B cell (primary cell): ENCODE results near the gene PSMB5. TPM values are rescaled to one million over a fixed set of nuclear protein-coding genes. Genes with fewer than 3 reads are reported as not detected.

Source experiments
- ATAC-seq: fragments of 200-7000 bp; cut with Tn5 transposase; one replicate; pipeline ENCODE4 v1.10.0; 2021; ENCODE audit warnings: low read depth, mild to moderate bottlenecking, moderate number of reproducible peaks, moderate library complexity
- CTCF ChIA-PET: fragments of 350-600 bp; sonication (Branson Sonifier 250); formaldehyde crosslinking; loops from one replicate; lab custom pipeline; 2021; ENCODE audit warnings: antibody characterized with exemption, inconsistent platforms; lab: Charles Lee
- POLR2A ChIA-PET: fragments of 350-600 bp; sonication (Branson Sonifier 250); formaldehyde crosslinking; loops from one replicate; lab custom pipeline; 2021; ENCODE audit warnings: antibody characterized with exemption; lab: Charles Lee
- DNase-seq: peaks from one replicate; pipeline ENCODE4 v3.0.0; 2013
- H2AFZ ChIP-seq: 2 replicates; pipeline ENCODE4 v1.6.1; 2012; ENCODE audit warnings: mild to moderate bottlenecking, low read depth, low read length; ENCODE audit not compliant: insufficient read depth, poor library complexity, severe bottlenecking
- H3K27ac ChIP-seq, 2 donors: 1 replicate in 1 of 2; 2 replicates in 1 of 2; pipeline ENCODE4 v1.5.1; 2012 to 2013; ENCODE audit warnings: low read length in 2 of 2, mild to moderate bottlenecking in 2 of 2, moderate library complexity in 1 of 2
- H3K27me3 ChIP-seq, 4 experiments: fragments of 200-600 bp in 1 of 4; sonication (generic) in 1 of 4; replicated peaks in 1 of 4; 1 replicate in 2 of 4; 2 replicates in 2 of 4; pipeline versions ENCODE4 v1.6.1 to v1.7.0; 2013 to 2016; ENCODE audit warnings: low read length in 3 of 4, mild to moderate bottlenecking in 2 of 4, mixed read lengths in 1 of 4, moderate library complexity in 1 of 4; ENCODE audit not compliant: insufficient read depth in 4 of 4, control insufficient read depth in 3 of 4; ENCODE audit errors: control extremely low read depth in 1 of 4
- H3K36me3 ChIP-seq, 2 experiments: replicated peaks in 1 of 2; 1 replicate in 1 of 2; 2 replicates in 1 of 2; pipeline versions ENCODE4 v1.6.1 to v1.7.1; 2013; ENCODE audit warnings: low read length in 1 of 2; ENCODE audit not compliant: insufficient read depth in 2 of 2, control insufficient read depth in 1 of 2; ENCODE audit errors: control extremely low read depth in 1 of 2, extremely low read depth in 1 of 2
- H3K4me1 ChIP-seq, 2 donors: fragments of 200-600 bp in 1 of 2; sonication (generic) in 1 of 2; 1 replicate in 1 of 2; 2 replicates in 1 of 2; pipeline versions ENCODE4 v1.5.1 to v1.6.1; 2013 to 2017; ENCODE audit warnings: low read length in 2 of 2; ENCODE audit not compliant: control insufficient read depth in 2 of 2, insufficient read depth in 2 of 2
- H3K4me2 ChIP-seq: replicated peaks from 2 replicates; pipeline ENCODE3; 2012; ENCODE audit warnings: mild to moderate bottlenecking, low read depth, low read length; ENCODE audit not compliant: poor library complexity, severe bottlenecking
- H3K4me3 ChIP-seq, 5 experiments: fragments of 200-600 bp in 1 of 5; sonication (generic) in 1 of 5; 1 replicate in 3 of 5; 2 replicates in 2 of 5; pipeline versions ENCODE4 v1.5.1 to v1.7.0; 2011 to 2016; ENCODE audit warnings: low read length in 4 of 5, mild to moderate bottlenecking in 4 of 5, low read depth in 2 of 5, control low read depth in 1 of 5, moderate library complexity in 1 of 5; ENCODE audit not compliant: insufficient read depth in 1 of 5; ENCODE audit errors: control extremely low read depth in 1 of 5, extremely low read depth in 1 of 5
- H3K79me2 ChIP-seq: fragments of 200-600 bp; sonication (generic); one replicate; pipeline ENCODE4 v1.6.0; 2016; ENCODE audit warnings: low read length; ENCODE audit not compliant: control insufficient read depth, insufficient read depth
- H3K9ac ChIP-seq: fragments of 200-600 bp; sonication (generic); 2 replicates; pipeline ENCODE4 v1.6.1; 2017; ENCODE audit warnings: mild to moderate bottlenecking, low read length, moderate library complexity
- H3K9me3 ChIP-seq, 3 donors: one replicate each; pipeline versions ENCODE4 v1.6.1 to v1.7.1; 2013; ENCODE audit warnings: low read length in 2 of 3; ENCODE audit not compliant: control insufficient read depth in 2 of 3, insufficient read depth in 1 of 3; ENCODE audit errors: control extremely low read depth in 1 of 3
- H4K20me1 ChIP-seq: 2 replicates; pipeline ENCODE4 v1.6.0; 2012; ENCODE audit warnings: mild to moderate bottlenecking, low read length; ENCODE audit not compliant: insufficient read depth, control insufficient read depth, poor library complexity, severe bottlenecking
- H3K27ac Mint-ChIP-seq: one replicate; pipeline ENCODE4 v1.8.0; 2021; ENCODE audit warnings: mixed read lengths
- H3K27me3 Mint-ChIP-seq: one replicate; pipeline ENCODE4 v1.8.0; 2021; ENCODE audit warnings: mixed read lengths
- H3K4me1 Mint-ChIP-seq: one replicate; pipeline ENCODE4 v1.8.0; 2021; ENCODE audit warnings: mixed read lengths
- H3K4me3 Mint-ChIP-seq: one replicate; pipeline ENCODE4 v1.8.0; 2021; ENCODE audit warnings: mixed read lengths
- H3K9me3 Mint-ChIP-seq: one replicate; pipeline ENCODE4 v1.8.0; 2022; ENCODE audit warnings: mixed read lengths; ENCODE audit not compliant: insufficient read depth
- EZH2 ChIP-seq: IDR thresholded peaks from 2 replicates; pipeline ENCODE4 v1.6.1; 2012; ENCODE audit warnings: borderline replicate concordance, low read depth, mild to moderate bottlenecking, moderate library complexity, low read length; ENCODE audit not compliant: insufficient read depth, poor library complexity, severe bottlenecking
- WGBS: methylation state at CpG from one replicate; pipeline ENCODE4 v1.1.5; 2013; ENCODE audit warnings: missing lambda C conversion rate; ENCODE audit not compliant: insufficient coverage; 5-methylcytosine and 5-hydroxymethylcytosine counted together
- intact Hi-C: fragments of 100-400 bp; cut with micrococcal nuclease; formaldehyde crosslinking; loops from one replicate; pipeline ENCODE4 v1.10.0; 2022
- polyA plus RNA-seq: library from polyadenylated mRNA; depleted of rRNA; stranded (reverse); fragments of >200 nt; gene quantifications from 2 replicates; pipeline ENCODE4 v1.2.3, GENCODE V29; 2012
- total RNA-seq, 2 donors: library from RNA; stranded (reverse); fragments of 120-200 nt in 1 of 2; gene quantifications; 1 replicate in 1 of 2; 2 replicates in 1 of 2; pipeline versions ENCODE4 v1.2.3 to v1.2.4, GENCODE V29; 2013 to 2022
- TF ChIP-seq, protein P1 (sequence below): fragments of 200-600 bp; IDR thresholded peaks from one replicate; pipeline ENCODE4 v1.8.0; 2022; ENCODE audit warnings: antibody characterized with exemption, mild to moderate bottlenecking

Gene PSMB5
- total and polyA plus RNA-seq, 2 donors (not counting 1 experiment from before 2014, with no cell fraction given), result 16.5 to 29.0 TPM

DNA sequence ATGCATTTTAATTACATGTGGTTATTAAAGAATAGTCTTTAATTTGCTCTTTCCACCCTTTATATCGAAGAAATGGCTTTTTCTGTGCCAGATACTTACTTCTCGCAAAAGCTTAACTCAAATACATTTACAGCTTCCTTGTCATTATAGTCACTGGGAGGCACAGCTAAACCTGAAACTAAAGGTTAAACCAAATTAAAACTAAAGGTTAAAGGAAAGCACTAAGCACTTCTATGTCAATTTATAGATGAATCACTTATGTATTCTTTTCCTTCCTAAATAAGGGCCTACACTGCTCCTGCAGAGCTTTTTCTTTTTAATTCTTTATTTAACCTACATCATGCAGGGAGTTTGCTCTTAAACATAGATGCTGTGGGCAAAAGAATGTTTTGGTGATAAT is 33.8 kb downstream of the PSMB5 start:
- WGBS, result no CpG with 5 or more reads among the region's 2 CpGs
- Mint-ChIP-seq H3K27me3 (no peaks in the 10 kb centered on the region), H3K4me3 (no peak overlapping the region), H3K27ac (no peak overlapping the region), H3K9me3 (no peaks in the 10 kb centered on the region), H3K4me1 (peaks cover 2% of the 10 kb centered on the region)
- H3K36me3 ChIP-seq, result peaks cover 0 to 11% of the 10 kb centered on the region in 2 experiments
- CTCF ChIA-PET, result interaction anchor here (0.7 to 36.3 kb wide), 6 partner anchors 11 to 1466 kb away, joined by 3 to 1134 read pairs (median 5); partner anchors contain the start of gene CDH24
- H3K27ac ChIP-seq, result no peak overlapping the region
- H3K27me3 ChIP-seq, result no peaks in the 10 kb centered on the region
- no peak overlapping the region for H2AFZ ChIP-seq
- no peak for ATAC-seq
- peaks cover under 1 to 1% of the 10 kb centered on the region in 2 donors for H3K4me1 ChIP-seq
- no peak for DNase-seq
- H3K4me2 ChIP-seq, result no peak overlapping the region
- no peak overlapping the region for H3K4me3 ChIP-seq
- H3K9ac ChIP-seq, result no peak overlapping the region
- TF ChIP-seq, protein P1, sequence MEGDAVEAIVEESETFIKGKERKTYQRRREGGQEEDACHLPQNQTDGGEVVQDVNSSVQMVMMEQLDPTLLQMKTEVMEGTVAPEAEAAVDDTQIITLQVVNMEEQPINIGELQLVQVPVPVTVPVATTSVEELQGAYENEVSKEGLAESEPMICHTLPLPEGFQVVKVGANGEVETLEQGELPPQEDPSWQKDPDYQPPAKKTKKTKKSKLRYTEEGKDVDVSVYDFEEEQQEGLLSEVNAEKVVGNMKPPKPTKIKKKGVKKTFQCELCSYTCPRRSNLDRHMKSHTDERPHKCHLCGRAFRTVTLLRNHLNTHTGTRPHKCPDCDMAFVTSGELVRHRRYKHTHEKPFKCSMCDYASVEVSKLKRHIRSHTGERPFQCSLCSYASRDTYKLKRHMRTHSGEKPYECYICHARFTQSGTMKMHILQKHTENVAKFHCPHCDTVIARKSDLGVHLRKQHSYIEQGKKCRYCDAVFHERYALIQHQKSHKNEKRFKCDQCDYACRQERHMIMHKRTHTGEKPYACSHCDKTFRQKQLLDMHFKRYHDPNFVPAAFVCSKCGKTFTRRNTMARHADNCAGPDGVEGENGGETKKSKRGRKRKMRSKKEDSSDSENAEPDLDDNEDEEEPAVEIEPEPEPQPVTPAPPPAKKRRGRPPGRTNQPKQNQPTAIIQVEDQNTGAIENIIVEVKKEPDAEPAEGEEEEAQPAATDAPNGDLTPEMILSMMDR, result no peak
- no peak for TF ChIP-seq EZH2
- no peaks in the 10 kb centered on the region for H3K9me3 ChIP-seq
- no peaks in the 10 kb centered on the region for H4K20me1 ChIP-seq
- H3K79me2 ChIP-seq, result no peaks in the 10 kb centered on the region
- POLR2A ChIA-PET, result no interaction called here
- intact Hi-C loops, result loop anchor here (10.0 kb wide), 1 partner anchor 304 kb away; the partner anchor contains the start of genes BCL2L2 and PPP1R3E

DNA sequence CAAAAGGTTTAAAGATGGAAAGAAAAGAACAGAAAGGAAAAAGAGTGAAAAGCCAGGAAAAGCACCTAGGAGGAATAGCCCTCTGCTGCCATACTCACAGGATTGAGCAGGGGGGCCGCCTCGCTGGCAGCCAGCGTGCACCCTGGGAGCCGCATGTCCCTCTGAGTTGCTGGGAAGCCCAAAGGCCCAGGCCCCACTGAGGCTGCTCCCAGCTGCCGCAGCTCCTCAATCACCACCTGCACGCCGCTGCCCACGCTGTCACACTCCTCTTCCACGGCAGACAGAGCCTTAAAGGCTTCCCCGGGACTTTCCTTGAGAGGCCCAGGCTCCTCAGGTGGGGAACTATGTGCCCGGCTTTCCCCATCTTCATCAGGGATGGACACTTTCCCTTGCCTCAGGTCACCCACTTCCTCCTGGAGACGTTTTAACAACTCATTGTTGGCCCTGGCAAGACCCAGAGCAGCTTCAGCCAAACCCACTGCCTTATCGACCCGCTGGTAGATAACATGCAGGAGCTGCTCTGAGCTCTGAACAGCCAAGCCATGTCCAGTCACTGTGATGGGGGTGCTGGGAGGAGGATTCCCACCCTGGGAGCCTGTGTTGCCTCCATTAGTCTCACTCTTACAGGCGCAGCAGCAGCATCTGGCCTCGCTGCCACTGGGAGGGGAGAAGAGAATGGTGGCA is 36.2 kb downstream of the PSMB5 start:
- Histone ChIP-seq H3K4me3 (no peak overlapping the region), H3K4me2 (no peak overlapping the region), H3K27me3 (no peaks in the 10 kb centered on the region), H4K20me1 (no peaks in the 10 kb centered on the region), H3K9me3 (no peaks in the 10 kb centered on the region), H3K36me3 (peaks cover 0 to 15% of the 10 kb centered on the region in 2 experiments), H3K79me2 (no peaks in the 10 kb centered on the region), H3K4me1 (no peaks in the 10 kb centered on the region), H3K27ac (no peak overlapping the region), H2AFZ (no peak overlapping the region), H3K9ac (no peak overlapping the region)
- peaks cover 2% of the 10 kb centered on the region for H3K4me1 Mint-ChIP-seq
- H3K27ac Mint-ChIP-seq, result no peak overlapping the region
- ATAC-seq, result no peak
- ChIA-PET POLR2A (interaction anchor here (0.6 kb wide), 1 partner anchor 40 kb away, joined by 3 read pairs; no protein-coding TSS in a partner anchor), CTCF (interaction anchor here (1.0 to 36.3 kb wide), 4 partner anchors 9 to 61 kb away, joined by 3 to 1134 read pairs (median 62); partner anchors contain the start of genes AJUBA and CDH24)
- WGBS, result 97% methylated on average over 16 of the region's 16 CpGs
- intact Hi-C loops, result no loop called here
- no peak overlapping the region for H3K4me3 Mint-ChIP-seq
- H3K9me3 Mint-ChIP-seq, result no peaks in the 10 kb centered on the region
- DNase-seq, result no peak
- no peaks in the 10 kb centered on the region for H3K27me3 Mint-ChIP-seq
- TF ChIP-seq, protein P1, result no peak
- TF ChIP-seq EZH2, result no peak
